Spinal cord (tissue), 10 donors: ENCODE results near the gene ALAS1. TPM values are rescaled to one million over a fixed set of nuclear protein-coding genes. Genes with fewer than 3 reads are reported as not detected.
"Not testable (repeated sequence)": the region's sequence is repeated elsewhere in the genome, so short reads cannot be mapped to it uniquely, and the experiment has no call there.

Experiments used
- DNase-seq, 6 donors: peaks; one replicate each; pipeline versions ENCODE4 v3.0.0 to v3.0.0-alpha.2; 2013 to 2015; ENCODE audit warnings: low spot score in 6 of 6, low read depth in 4 of 6
- H3K27ac ChIP-seq: one replicate; pipeline ENCODE4 v1.5.1; 2013; ENCODE audit warnings: low read depth, low read length, control low read depth
- H3K27me3 ChIP-seq: one replicate; pipeline ENCODE4 v1.6.1; 2013; ENCODE audit warnings: low read length; ENCODE audit not compliant: control insufficient read depth, insufficient read depth
- H3K36me3 ChIP-seq: one replicate; pipeline ENCODE4 v1.6.1; 2013; ENCODE audit warnings: low read length; ENCODE audit not compliant: control insufficient read depth, insufficient read depth
- H3K4me1 ChIP-seq: one replicate; pipeline ENCODE4 v1.6.1; 2013; ENCODE audit warnings: low read length; ENCODE audit not compliant: control insufficient read depth, insufficient read depth
- H3K4me3 ChIP-seq: one replicate; pipeline ENCODE4 v1.5.1; 2013; ENCODE audit warnings: low read depth, low read length, control low read depth
- H3K9me3 ChIP-seq: one replicate; pipeline ENCODE4 v1.6.1; 2013; ENCODE audit warnings: low read length; ENCODE audit not compliant: control insufficient read depth, insufficient read depth
- WGBS: methylation state at CpG from one replicate; pipeline ENCODE4 v1.1.5; 2013; ENCODE audit warnings: missing lambda C conversion rate; ENCODE audit not compliant: insufficient coverage; 5-methylcytosine and 5-hydroxymethylcytosine counted together
- long read RNA-seq, 4 donors: transcript quantifications; one replicate each; lab custom pipeline, GENCODE V29; 2026
- polyA plus RNA-seq, 2 donors: library from polyadenylated mRNA; unstranded; fragments of 120-200 nt; gene quantifications; one replicate each; pipeline ENCODE4 v1.2.1, GENCODE V29; 2013; ENCODE audit not compliant: insufficient read length in 2 of 2
- total RNA-seq, 2 donors: library from RNA; depleted of rRNA in 1 of 2; stranded (reverse); fragments of 120-200 nt in 1 of 2; fragments of >200 nt in 1 of 2; gene quantifications; one replicate each; pipeline versions ENCODE4 v1.2.3 to v1.2.4, GENCODE V29; 2013 to 2014
- donor health status: healthy.

ALAS1 gene
- 10 to 100 TPM; 39.6 to 48.9 TPM for total RNA-seq
- polyA plus RNA-seq, result 10 to 100 TPM; 56.4 to 57.5 TPM
- long read RNA-seq, donor 1, transcript ALAS1-204 (11 exons, 2,125 nt), result major isoform, 9 of 27 reads
- long read RNA-seq, donor 1, partial matches to known transcripts, result 14 of 27 reads
- long read RNA-seq, donor 1, other reads (novel, unspliced or antisense), result 0 of 27 reads
- long read RNA-seq, donor 2, partial matches to known transcripts, result 0 of 6 reads
- long read RNA-seq, donor 2, other reads (novel, unspliced or antisense), result 0 of 6 reads
- long read RNA-seq, donor 3, partial matches to known transcripts, result 0 of 4 reads
- long read RNA-seq, donor 3, other reads (novel, unspliced or antisense), result 0 of 4 reads
- long read RNA-seq, donor 4, transcript ALAS1-204 (11 exons, 2,125 nt), result major isoform, 6 of 8 reads
- long read RNA-seq, donor 4, partial matches to known transcripts, result 0 of 8 reads
- long read RNA-seq, donor 4, other reads (novel, unspliced or antisense), result 0 of 8 reads

GRCh38 chr3:52197842-52198625 lies at the start of gene ALAS1:
ALAS1 (plus strand) TSS chr3:52198160; CDS start chr3:52199242, 1,082 bp downstream.
- peak; percentile 82 to 96 (median 86) for DNase-seq
- Histone ChIP-seq H3K36me3 (peaks cover 18% of the 10 kb centered on the region), H3K4me3 (peak within 1 kb of the TSS; percentile 86), H3K27ac (peak within 1 kb of the TSS; percentile 73), H3K9me3 (no peaks in the 10 kb centered on the region), H3K4me1 (peaks cover 21% of the 10 kb centered on the region), H3K27me3 (no peaks in the 10 kb centered on the region)
- WGBS, result under 1% methylated on average over 71 of the region's 71 CpGs

DNA sequence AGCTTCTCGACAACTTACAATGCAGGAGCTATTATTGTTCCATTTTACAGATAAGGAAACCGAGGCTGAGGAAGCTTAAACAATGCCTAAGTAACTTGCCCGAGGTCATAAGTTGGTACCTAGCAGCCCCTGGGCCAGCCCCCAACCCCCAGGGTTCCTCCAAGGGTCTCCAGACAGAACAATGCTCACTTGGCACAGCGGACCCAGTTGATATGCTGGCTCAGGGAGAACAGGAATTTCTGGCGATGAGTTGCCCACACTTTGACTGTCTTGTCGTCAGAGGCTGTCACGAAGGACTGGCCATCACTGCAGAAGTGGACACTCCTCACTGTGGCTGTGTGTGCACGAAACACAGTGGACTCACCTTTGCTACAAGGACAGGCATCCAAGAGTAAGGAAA lies 48.9 kb upstream of the ALAS1 start:
- Histone ChIP-seq H3K27ac (no peak overlapping the region), H3K36me3 (peaks cover 32% of the 10 kb centered on the region), H3K27me3 (no peaks in the 10 kb centered on the region), H3K9me3 (no peaks in the 10 kb centered on the region), H3K4me3 (no peak overlapping the region), H3K4me1 (peaks cover 13% of the 10 kb centered on the region)
- no peak for DNase-seq
- 98% methylated on average over 8 of the region's 8 CpGs for WGBS

DNA sequence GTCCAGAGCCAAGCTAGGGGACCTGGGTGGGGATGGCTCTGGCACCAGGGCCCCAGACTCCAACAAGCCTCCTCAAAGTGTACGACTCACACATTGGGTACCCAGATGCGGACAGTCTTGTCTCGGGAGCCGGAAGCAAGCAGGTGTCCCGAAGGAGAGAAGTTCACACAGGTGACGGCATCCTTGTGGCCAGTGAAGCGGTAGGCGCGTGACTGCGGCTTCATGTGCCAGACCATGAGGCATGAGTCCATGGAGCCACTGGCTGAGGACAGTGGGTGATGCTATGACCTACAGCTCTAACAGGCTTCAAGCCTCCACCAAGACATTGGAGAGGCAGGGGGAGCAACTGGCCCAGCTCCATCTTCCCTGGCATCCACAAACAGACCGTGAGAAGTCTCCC lies 48.2 kb upstream of the ALAS1 start:
- WGBS, result 95% methylated on average over 10 of the region's 11 CpGs
- H3K9me3 ChIP-seq, result no peaks in the 10 kb centered on the region
- peaks cover 29% of the 10 kb centered on the region for H3K36me3 ChIP-seq

DNA sequence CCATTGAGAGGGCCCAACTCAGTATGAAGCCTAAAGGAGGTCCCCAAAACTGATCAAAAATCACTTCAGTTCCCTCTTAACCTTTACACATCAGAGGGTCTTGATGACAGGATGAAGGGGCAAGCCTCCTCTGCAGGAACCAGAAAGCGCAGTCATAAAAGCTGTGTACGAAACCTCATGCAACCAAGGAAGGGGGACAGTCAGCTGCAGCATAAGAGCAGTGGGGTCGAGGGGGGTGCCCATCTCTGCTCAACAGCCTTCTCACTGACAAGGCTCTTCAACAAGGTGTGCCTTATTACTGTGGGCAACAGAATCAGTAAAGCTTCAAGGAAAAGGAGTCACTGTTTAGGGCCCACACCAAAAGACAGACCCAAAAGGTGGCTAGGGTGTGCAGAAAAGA lies 47.6 kb upstream of the ALAS1 start:
- Histone ChIP-seq H3K27ac (no peak overlapping the region), H3K4me1 (peaks cover 19% of the 10 kb centered on the region), H3K27me3 (no peaks in the 10 kb centered on the region), H3K36me3 (peaks cover 25% of the 10 kb centered on the region), H3K9me3 (no peaks in the 10 kb centered on the region), H3K4me3 (no peak overlapping the region)
- no peak for DNase-seq
- 79% methylated on average over 2 of the region's 3 CpGs for WGBS

More for the DNA sequence above, 48.2 kb upstream of the ALAS1 start:
- DNase-seq, result no peak
- no peak overlapping the region for H3K4me3 ChIP-seq
- H3K27me3 ChIP-seq, result no peaks in the 10 kb centered on the region
- peaks cover 13% of the 10 kb centered on the region for H3K4me1 ChIP-seq
- no peak overlapping the region for H3K27ac ChIP-seq

GRCh38 chr3:52150860-52151259 lies 47.1 kb upstream of the ALAS1 start:
- Histone ChIP-seq H3K36me3 (peaks cover 21% of the 10 kb centered on the region), H3K4me1 (peaks cover 19% of the 10 kb centered on the region), H3K27ac (no peak overlapping the region), H3K27me3 (no peaks in the 10 kb centered on the region), H3K4me3 (no peak overlapping the region), H3K9me3 (no peaks in the 10 kb centered on the region)
- DNase-seq, result no peak
- 100% methylated on average over 1 of the region's 4 CpGs for WGBS

- H3K9me3 ChIP-seq, H3K27me3 ChIP-seq, H3K27ac ChIP-seq, DNase-seq, H3K4me3 ChIP-seq: not testable (repeated sequence)
- WGBS, result 98% methylated on average over 4 of the region's 4 CpGs
- Histone ChIP-seq H3K4me1 (peaks cover 19% of the 10 kb centered on the region), H3K36me3 (peaks cover 15% of the 10 kb centered on the region)
These were observed 46.0 kb upstream of the ALAS1 start for GRCh38 chr3:52151991-52152390.

- Histone ChIP-seq H3K27me3 (no peaks in the 10 kb centered on the region), H3K9me3 (no peaks in the 10 kb centered on the region), H3K4me3 (peak overlapping the region; percentile 92), H3K27ac (peak overlapping the region; percentile 15), H3K4me1 (peaks cover 19% of the 10 kb centered on the region), H3K36me3 (peaks cover 10% of the 10 kb centered on the region)
- 6% methylated on average over 17 of the region's 18 CpGs for WGBS
- DNase-seq, result no peak
These were observed 44.4 kb upstream of the ALAS1 start for GRCh38 chr3:52153389-52154096.

- DNase-seq, result peak; percentile 76 to 98 (median 83)
- Histone ChIP-seq H3K27me3 (no peaks in the 10 kb centered on the region), H3K36me3 (peaks cover 5% of the 10 kb centered on the region), H3K9me3 (no peaks in the 10 kb centered on the region), H3K4me1 (peaks cover 19% of the 10 kb centered on the region), H3K27ac (peak within 1 kb of the TSS; percentile 92), H3K4me3 (peak within 1 kb of the TSS; percentile 92)
- WGBS, result under 1% methylated on average over 83 of the region's 83 CpGs
These were observed 43.5 kb upstream of the ALAS1 start, which contains the start of gene POC1A for GRCh38 chr3:52154135-52155094. POC1A (minus strand) TSS chr3:52154423; CDS start chr3:52154372, 51 bp downstream.
